Lower leg skin (tissue), 4 donors: ENCODE data around the gene TP53I13. TPM values are rescaled to one million over a fixed set of nuclear protein-coding genes. Genes with fewer than 3 reads are reported as not detected.

Experiments used
- DNase-seq, 2 donors: peaks; one replicate each; pipeline ENCODE4 v3.0.0-alpha.2; 2019; ENCODE audit warnings: low spot score in 2 of 2
- H3K4me3 ChIP-seq: fragments of 200-600 bp; sonication (generic); 2 replicates; pipeline ENCODE4 v1.5.1; 2017; ENCODE audit warnings: mild to moderate bottlenecking, low read depth; ENCODE audit not compliant: poor library complexity, severe bottlenecking
- POLR2A ChIP-seq, 2 donors: fragments of 450-650 bp; IDR thresholded peaks; one replicate each; pipeline ENCODE4 v1.6.1; 2016 to 2017; ENCODE audit warnings: antibody characterized with exemption in 2 of 2, mild to moderate bottlenecking in 1 of 2, moderate library complexity in 1 of 2
- WGBS, 2 donors: methylation state at CpG; one replicate each; pipeline ENCODE4 v1.1.5; 2018; 5-methylcytosine and 5-hydroxymethylcytosine counted together
- intact Hi-C: fragments of 100-400 bp; cut with DNase I; formaldehyde crosslinking; loops from one replicate; pipeline ENCODE4 v1.15.0; 2023; ENCODE audit warnings: low total_unique reads
- total RNA-seq, 4 donors: library from RNA; depleted of rRNA; stranded (reverse); fragments of >200 nt; gene quantifications; one replicate each; pipeline ENCODE4 v1.1.0, GENCODE V29; 2016
- TF ChIP-seq, protein P1 (sequence below), 3 donors: fragments of 450-650 bp; IDR thresholded peaks; one replicate each; pipeline ENCODE4 v1.5.1; 2016; ENCODE audit warnings: antibody characterized with exemption in 3 of 3, mild to moderate bottlenecking in 3 of 3, moderate library complexity in 2 of 3

The TP53I13 gene
- total RNA-seq, 4 donors from 2014 or later = 30.2 to 55.8 (median 34.5) TPM

DNA sequence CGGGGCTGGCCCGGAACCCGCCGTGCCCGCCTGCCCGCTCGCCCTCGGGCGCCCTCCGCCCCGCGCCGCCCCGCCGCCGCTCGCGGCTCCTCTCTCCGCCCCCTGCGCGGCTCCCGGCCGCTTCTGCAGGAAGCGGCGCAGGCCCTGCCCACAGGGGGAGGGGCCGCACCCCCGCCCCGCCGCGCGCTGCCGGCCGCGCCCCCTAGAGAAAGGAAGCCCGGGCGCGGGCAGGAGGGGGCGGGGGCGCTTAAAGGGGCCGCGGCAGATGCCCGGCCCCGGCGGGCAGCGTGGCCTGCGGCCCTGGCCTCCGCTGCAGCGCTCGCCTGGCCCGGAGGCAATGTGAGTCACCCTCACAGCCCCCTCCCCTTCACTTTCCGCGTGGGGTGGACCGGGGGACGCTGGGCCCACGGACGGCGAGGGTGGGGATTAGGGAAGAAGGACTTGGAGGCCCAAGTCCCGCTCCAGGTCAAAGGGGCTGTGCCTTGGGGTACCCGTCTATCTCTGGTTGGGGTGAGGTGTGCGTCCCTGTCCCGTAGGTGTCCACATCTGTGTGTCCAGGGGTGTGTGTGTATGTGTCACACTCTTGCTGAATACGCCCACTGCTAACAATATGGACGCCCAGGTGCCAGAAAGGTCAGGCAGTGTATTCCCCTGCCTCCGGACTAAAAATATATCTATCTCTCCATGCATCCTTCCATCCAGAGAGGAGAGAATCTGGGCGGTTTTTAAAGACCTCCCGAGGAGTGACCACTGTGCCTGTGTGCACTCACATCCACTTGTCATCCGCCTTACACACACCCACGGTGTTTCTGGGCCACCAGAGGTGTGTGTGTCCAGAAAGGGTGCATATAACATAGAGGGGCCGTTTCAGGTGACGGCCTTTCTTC lies 21.3 kb downstream of the TP53I13 start, which contains the start of gene GIT1:
Gene GIT1 (minus strand): TSS at position 125 of the 887 bp plus-strand sequence. CDS start 270 bp downstream, outside the sequence.
- TF ChIP-seq POLR2A (IDR thresholded peaks at IDR 0.05) = no peak
- TF ChIP-seq, protein P1, sequence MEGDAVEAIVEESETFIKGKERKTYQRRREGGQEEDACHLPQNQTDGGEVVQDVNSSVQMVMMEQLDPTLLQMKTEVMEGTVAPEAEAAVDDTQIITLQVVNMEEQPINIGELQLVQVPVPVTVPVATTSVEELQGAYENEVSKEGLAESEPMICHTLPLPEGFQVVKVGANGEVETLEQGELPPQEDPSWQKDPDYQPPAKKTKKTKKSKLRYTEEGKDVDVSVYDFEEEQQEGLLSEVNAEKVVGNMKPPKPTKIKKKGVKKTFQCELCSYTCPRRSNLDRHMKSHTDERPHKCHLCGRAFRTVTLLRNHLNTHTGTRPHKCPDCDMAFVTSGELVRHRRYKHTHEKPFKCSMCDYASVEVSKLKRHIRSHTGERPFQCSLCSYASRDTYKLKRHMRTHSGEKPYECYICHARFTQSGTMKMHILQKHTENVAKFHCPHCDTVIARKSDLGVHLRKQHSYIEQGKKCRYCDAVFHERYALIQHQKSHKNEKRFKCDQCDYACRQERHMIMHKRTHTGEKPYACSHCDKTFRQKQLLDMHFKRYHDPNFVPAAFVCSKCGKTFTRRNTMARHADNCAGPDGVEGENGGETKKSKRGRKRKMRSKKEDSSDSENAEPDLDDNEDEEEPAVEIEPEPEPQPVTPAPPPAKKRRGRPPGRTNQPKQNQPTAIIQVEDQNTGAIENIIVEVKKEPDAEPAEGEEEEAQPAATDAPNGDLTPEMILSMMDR (IDR thresholded peaks at IDR 0.05) = no peak
- H3K4me3 ChIP-seq = peak within 1 kb of the TSS; percentile 64
- 13% methylated on average over 13 of the region's 70 CpGs for WGBS, 2 donors
- intact Hi-C loops = no loop called here
- DNase-seq = peak; percentile 76 to 95

DNA sequence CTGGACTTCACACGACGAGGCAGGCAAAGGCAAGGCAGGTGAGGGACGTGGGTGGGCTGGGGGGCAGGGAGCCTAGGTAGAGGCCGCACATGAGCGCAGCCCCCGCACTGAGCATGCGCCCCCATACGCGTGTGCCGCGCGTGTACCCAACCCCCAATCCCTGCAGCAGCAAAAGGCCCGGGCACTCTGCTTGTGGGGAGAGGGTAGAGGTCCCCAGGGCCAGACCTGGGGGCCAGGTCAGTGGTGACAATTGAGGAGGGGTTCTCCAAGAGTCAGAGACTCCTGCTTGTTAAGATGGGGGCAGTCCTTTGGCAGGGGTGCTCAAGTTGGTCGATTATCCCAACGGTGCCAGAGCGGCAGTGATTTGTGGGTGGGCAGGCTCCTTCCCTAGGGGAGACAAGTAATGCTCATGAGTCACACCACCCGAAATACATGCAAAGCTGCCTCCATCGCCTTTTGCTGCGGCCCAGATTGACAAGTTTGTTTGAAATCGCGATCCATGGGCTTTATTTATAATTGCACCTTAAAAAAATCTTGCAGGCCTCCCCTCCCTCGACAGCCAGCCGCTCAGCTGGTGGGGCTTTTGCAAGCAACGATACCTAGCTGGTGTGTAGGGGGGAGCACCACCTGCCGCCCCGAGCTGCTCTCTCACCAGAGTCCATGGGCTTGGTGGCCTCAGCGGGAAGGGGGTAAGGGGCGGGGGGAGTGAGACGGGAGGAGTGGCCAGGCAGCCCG lies 22.1 kb downstream of the TP53I13 start:
- peak in 1 of 2 donors; percentile 17 for DNase-seq
- intact Hi-C loops = no loop called here
- 21 to 27% methylated on average over 24 to 29 of the region's 30 CpGs for WGBS, 2 donors
- TF ChIP-seq, protein P1 (IDR thresholded peaks at IDR 0.05) = no peak
- TF ChIP-seq POLR2A (IDR thresholded peaks at IDR 0.05) = no peak
- no peak overlapping the region for H3K4me3 ChIP-seq

- TF ChIP-seq, protein P1 (IDR thresholded peaks at IDR 0.05) = no peak
- TF ChIP-seq POLR2A (IDR thresholded peaks at IDR 0.05) = no peak
- intact Hi-C loops = no loop called here
- no peak overlapping the region for H3K4me3 ChIP-seq
- WGBS, 2 donors = 1 to 6% methylated on average over 31 of the region's 31 CpGs
- peak; percentile 46 to 93 for DNase-seq
These were observed 22.7 kb downstream of the TP53I13 start for GRCh38 chr17:29591146-29591736.

- peak; percentile 81 to 97 for DNase-seq
- no peak overlapping the region for H3K4me3 ChIP-seq
- TF ChIP-seq POLR2A (IDR thresholded peaks at IDR 0.05) = no peak
- TF ChIP-seq, protein P1 (IDR thresholded peaks at IDR 0.05) = peak in 1 of 3 donors; percentile 54
- intact Hi-C loops = no loop called here
- 4 to 9% methylated on average over 25 of the region's 25 CpGs for WGBS, 2 donors
These were observed 23.5 kb downstream of the TP53I13 start for GRCh38 chr17:29591737-29592608.
